ENCODE data around the gene RFX7. TPM values are rescaled to one million over a fixed set of nuclear protein-coding genes. Genes with fewer than 3 reads are reported as not detected.

The RFX7 gene
- total and polyA plus RNA-seq, 2 of the 8 experiments (the other 6 are each of a cell fraction or from before 2014, with no cell fraction given) = 10.4 to 40.9 TPM

DNA sequence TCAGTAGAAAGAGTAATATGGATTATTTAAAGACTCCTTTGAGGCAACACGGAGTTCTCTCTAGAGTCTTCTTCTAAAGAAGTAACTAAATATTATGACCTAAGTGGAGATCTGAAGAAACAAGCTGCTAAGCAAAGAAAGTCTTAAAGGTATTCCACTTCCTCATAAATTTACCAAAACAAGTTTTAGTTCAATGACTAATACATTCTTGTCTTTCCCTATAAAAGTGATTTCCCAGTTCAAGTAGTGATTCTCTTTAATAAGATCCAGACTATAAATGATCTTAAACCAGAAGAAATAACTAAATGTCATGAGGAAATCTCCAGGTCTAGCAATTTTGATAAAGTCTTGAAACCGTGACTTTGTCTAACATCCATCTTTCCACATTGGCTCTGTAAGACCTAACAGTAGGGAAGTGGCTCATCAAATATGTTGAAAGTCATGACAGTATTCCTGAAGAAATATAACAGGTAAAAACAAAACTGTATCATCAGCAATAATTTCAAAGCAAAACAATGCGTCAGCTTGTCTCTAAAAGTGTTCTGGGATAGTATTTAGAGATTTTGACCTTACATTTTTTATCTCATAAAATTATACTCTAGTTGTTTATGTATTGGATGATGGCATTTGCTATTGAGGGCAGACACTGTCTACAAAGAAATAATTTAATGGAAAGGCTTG is 198.5 kb downstream of the RFX7 start (continued):
- TF ChIP-seq CTBP2 (IDR thresholded peaks at IDR 0.05; ENCODE audit: borderline replicate concordance, insufficient read depth, insufficient read length, low read length) = no peak
- no peak for TF ChIP-seq SRF (IDR thresholded peaks at IDR 0.05; ENCODE audit: low read depth, low read length)
- TF ChIP-seq, protein P1, sequence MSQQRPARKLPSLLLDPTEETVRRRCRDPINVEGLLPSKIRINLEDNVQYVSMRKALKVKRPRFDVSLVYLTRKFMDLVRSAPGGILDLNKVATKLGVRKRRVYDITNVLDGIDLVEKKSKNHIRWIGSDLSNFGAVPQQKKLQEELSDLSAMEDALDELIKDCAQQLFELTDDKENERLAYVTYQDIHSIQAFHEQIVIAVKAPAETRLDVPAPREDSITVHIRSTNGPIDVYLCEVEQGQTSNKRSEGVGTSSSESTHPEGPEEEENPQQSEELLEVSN (IDR thresholded peaks at IDR 0.05) = no peak
- TF ChIP-seq CHD1 (IDR thresholded peaks at IDR 0.05; ENCODE audit: low read depth, low read length) = no peak

All from H1 (cell line).